HUES64 (cell line): ENCODE results near the gene UBR4.
A peak's percentile ranks its signal among the peaks of the same experiment; 100 is the strongest.

Experiments
- H3K27ac ChIP-seq: 2 replicates; pipeline ENCODE4 v1.7.0; 2013; ENCODE audit warnings: low read depth, low read length, inconsistent platforms
- H3K27me3 ChIP-seq: 2 replicates; pipeline ENCODE4 v1.6.1; 2013; ENCODE audit warnings: mild to moderate bottlenecking, low read length; ENCODE audit not compliant: insufficient read depth
- H3K36me3 ChIP-seq: 2 replicates; pipeline ENCODE4 v1.6.1; 2013; ENCODE audit warnings: mild to moderate bottlenecking, low read length; ENCODE audit not compliant: insufficient read depth
- H3K4me1 ChIP-seq: 2 replicates; pipeline ENCODE4 v1.6.1; 2013; ENCODE audit warnings: mild to moderate bottlenecking, low read length, moderate library complexity; ENCODE audit not compliant: insufficient read depth
- H3K4me3 ChIP-seq: 2 replicates; pipeline ENCODE4 v1.5.1; 2013; ENCODE audit warnings: mild to moderate bottlenecking, low read length, moderate library complexity
- H3K9ac ChIP-seq: 2 replicates; pipeline ENCODE4 v1.6.1; 2013; ENCODE audit warnings: mild to moderate bottlenecking, low read depth, low read length
- H3K9me3 ChIP-seq: 2 replicates; pipeline ENCODE4 v1.6.1; 2013; ENCODE audit warnings: low read depth, low read length; ENCODE audit not compliant: insufficient read depth
- WGBS: fragments of 150-250, 120-280 bp; methylation state at CpG from one replicate; pipeline ENCODE4 v1.1.7; 2013; ENCODE audit warnings: missing lambda C conversion rate; 5-methylcytosine and 5-hydroxymethylcytosine counted together

Gene UBR4

GRCh38 chr1:19138958-19139581 is 71.0 kb downstream of the UBR4 start:
- peak overlapping the region; percentile 64; the same call in 1 of the 2 replicates for H3K27ac ChIP-seq
- H3K36me3 ChIP-seq, result peaks cover 99% of the 10 kb centered on the region
- 63% methylated on average over 13 of the region's 13 CpGs for WGBS

GRCh38 chr1:19138331-19138730 is 71.7 kb downstream of the UBR4 start:
- H3K27ac ChIP-seq, result no peak overlapping the region
- WGBS, result no CpG with 5 or more reads among the region's 1 CpG
- peaks cover 21% of the 10 kb centered on the region; the same call in 1 of the 2 replicates for H3K9me3 ChIP-seq
- no peak overlapping the region for H3K9ac ChIP-seq
- H3K27me3 ChIP-seq, result no peaks in the 10 kb centered on the region
- H3K4me1 ChIP-seq, result no peaks in the 10 kb centered on the region
- H3K4me3 ChIP-seq, result no peak overlapping the region
- H3K36me3 ChIP-seq, result peaks cover 99% of the 10 kb centered on the region

More at GRCh38 chr1:19138958-19139581, 71.0 kb downstream of the UBR4 start:
- no peak overlapping the region for H3K9ac ChIP-seq
- H3K4me3 ChIP-seq, result no peak overlapping the region
- H3K27me3 ChIP-seq, result no peaks in the 10 kb centered on the region
- H3K4me1 ChIP-seq, result no peaks in the 10 kb centered on the region
- H3K9me3 ChIP-seq, result peaks cover 14% of the 10 kb centered on the region; the same call in 1 of the 2 replicates

DNA sequence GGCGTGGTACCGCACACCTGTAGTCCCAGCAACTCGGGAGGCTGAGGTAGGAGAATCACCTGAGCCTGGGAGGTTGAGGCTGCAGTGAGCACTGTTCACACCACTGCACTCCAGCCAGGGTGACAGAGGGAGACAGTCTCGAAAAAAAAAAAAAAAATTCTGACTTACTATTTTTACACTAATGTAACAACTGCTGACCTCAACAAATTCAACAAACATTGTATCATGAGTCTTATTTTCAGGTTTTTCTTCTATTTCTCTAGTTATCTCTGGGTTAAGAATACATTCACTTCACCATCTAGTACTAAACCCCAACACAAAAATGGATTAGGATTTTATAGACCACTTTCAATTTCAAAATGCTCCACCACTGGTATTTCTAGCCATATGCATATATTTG is 72.9 kb downstream of the UBR4 start:
- Histone ChIP-seq H3K4me3 (no peak overlapping the region), H3K36me3 (peaks cover 100% of the 10 kb centered on the region), H3K27me3 (no peaks in the 10 kb centered on the region), H3K9ac (no peak overlapping the region), H3K9me3 (peaks cover 23% of the 10 kb centered on the region; the same call in 1 of the 2 replicates), H3K4me1 (no peaks in the 10 kb centered on the region), H3K27ac (no peak overlapping the region)
- WGBS, result 94% methylated on average over 4 of the region's 4 CpGs

GRCh38 chr1:19133360-19133759 is 76.7 kb downstream of the UBR4 start:
- H3K9ac ChIP-seq, result no peak overlapping the region
- H3K4me3 ChIP-seq, result no peak overlapping the region
- H3K36me3 ChIP-seq, result peaks cover 100% of the 10 kb centered on the region
- WGBS, result no CpG with 5 or more reads among the region's 2 CpGs
- peaks cover 23% of the 10 kb centered on the region; the same call in 1 of the 2 replicates for H3K9me3 ChIP-seq
- no peak overlapping the region for H3K27ac ChIP-seq
- H3K4me1 ChIP-seq, result no peaks in the 10 kb centered on the region
- no peaks in the 10 kb centered on the region for H3K27me3 ChIP-seq

DNA sequence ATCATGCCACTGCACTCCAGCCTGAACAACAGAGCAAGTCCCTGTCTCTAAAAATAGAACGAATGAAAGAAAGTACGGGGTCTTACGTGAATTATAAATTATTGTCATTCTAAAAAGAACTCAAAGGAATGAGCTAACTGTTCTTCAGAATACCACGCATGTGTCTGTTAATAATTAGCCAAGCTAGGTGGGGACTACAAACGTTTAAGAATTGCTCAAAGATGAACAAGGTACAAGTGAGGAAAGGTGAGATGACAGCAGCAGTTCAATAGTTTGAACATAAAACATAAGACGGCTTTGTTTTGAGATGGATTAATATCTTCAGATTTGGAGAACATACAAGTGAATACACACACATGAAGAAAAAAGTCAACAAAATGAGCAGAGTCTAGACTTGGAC is 79.6 kb downstream of the UBR4 start:
- no peaks in the 10 kb centered on the region for H3K4me1 ChIP-seq
- H3K4me3 ChIP-seq, result no peak overlapping the region
- no peaks in the 10 kb centered on the region for H3K27me3 ChIP-seq
- peaks cover 20% of the 10 kb centered on the region; the same call in 1 of the 2 replicates for H3K9me3 ChIP-seq
- peaks cover 100% of the 10 kb centered on the region for H3K36me3 ChIP-seq
- no peak overlapping the region for H3K27ac ChIP-seq
- 96% methylated on average over 6 of the region's 6 CpGs for WGBS
- no peak overlapping the region for H3K9ac ChIP-seq

DNA sequence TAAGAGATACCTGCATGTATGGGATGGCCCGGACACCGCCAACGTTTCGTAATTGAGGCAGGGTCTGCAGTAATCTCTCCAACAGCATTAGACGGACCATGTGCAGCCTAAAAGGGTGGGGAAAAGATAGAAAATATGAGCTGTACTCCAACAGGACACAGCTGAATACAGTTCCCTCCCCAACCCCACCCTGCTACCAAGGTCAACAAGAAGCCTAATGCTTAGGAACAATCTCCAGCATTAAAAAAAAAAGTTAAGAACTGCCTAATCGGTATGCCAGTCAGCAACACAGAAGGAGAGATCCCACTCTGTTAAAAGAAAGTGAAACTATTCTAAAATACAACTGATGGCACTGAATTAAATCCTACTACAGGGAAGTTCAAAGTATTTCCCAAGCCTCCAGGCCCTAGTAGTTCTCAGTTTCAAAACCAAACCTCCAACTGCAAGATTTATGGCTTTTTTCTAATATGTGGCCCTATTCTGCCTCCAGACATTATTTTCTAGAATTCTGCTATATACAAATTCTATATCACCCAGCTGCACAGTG is 81.0 kb downstream of the UBR4 start:
- 94% methylated on average over 6 of the region's 6 CpGs for WGBS
- Histone ChIP-seq H3K4me3 (no peak overlapping the region), H3K9me3 (peaks cover 8% of the 10 kb centered on the region; the same call in 1 of the 2 replicates), H3K27ac (no peak overlapping the region), H3K9ac (no peak overlapping the region), H3K27me3 (no peaks in the 10 kb centered on the region), H3K36me3 (peaks cover 100% of the 10 kb centered on the region), H3K4me1 (no peaks in the 10 kb centered on the region)

DNA sequence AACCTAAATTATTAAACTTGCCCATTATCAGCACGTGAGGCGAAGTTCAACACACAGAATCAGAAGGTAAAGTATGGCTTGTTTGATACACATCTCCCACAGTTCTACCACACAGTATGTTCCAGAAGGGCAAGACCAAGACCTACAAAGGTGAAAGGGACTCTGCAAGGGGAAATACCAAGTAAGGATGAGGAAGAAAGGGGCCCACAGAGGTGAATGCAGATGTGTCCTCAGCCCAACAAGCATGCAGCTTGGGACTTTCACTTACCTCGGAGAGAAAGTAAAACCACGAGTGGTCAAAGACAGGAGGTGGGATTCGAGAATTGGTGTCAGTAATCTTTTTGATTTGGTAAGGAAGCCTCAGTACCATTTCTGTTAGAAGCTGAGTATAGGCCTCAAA is 85.8 kb downstream of the UBR4 start:
- no peaks in the 10 kb centered on the region for H3K9me3 ChIP-seq
- H3K4me3 ChIP-seq, result no peak overlapping the region
- H3K9ac ChIP-seq, result no peak overlapping the region
- 96% methylated on average over 5 of the region's 5 CpGs for WGBS
- H3K36me3 ChIP-seq, result peaks cover 100% of the 10 kb centered on the region
- H3K27ac ChIP-seq, result no peak overlapping the region
- no peaks in the 10 kb centered on the region for H3K27me3 ChIP-seq
- no peaks in the 10 kb centered on the region for H3K4me1 ChIP-seq

DNA sequence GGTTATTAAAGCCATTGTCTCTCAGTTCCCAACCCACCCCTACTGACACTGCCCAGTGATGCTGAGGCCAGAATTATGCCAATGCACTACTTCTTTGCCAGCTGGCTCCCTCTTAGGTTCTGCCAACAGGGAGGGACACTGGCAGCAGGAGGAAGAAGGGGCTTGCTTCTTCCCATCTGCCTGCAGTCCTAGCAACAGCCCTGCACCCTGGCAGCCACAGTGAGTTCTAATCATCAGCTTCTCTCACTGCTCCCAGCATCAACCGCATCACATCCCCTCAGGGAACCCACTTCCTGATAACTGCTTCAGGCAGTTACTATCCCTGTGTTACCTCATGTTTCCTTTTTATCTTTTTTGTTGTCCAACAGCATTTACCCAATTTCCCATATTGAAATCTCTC is 86.2 kb downstream of the UBR4 start:
- 96% methylated on average over 1 of the region's 1 CpG for WGBS
- Histone ChIP-seq H3K36me3 (peaks cover 100% of the 10 kb centered on the region), H3K4me3 (no peak overlapping the region), H3K27ac (no peak overlapping the region), H3K9me3 (no peaks in the 10 kb centered on the region), H3K9ac (no peak overlapping the region), H3K4me1 (no peaks in the 10 kb centered on the region), H3K27me3 (no peaks in the 10 kb centered on the region)

- WGBS, result 97% methylated on average over 10 of the region's 10 CpGs
- Histone ChIP-seq H3K4me3 (no peak overlapping the region), H3K9ac (no peak overlapping the region), H3K9me3 (no peaks in the 10 kb centered on the region), H3K36me3 (peaks cover 100% of the 10 kb centered on the region), H3K27ac (no peak overlapping the region), H3K4me1 (no peaks in the 10 kb centered on the region), H3K27me3 (no peaks in the 10 kb centered on the region)
Measured at GRCh38 chr1:19122668-19123067, 87.4 kb downstream of the UBR4 start.

DNA sequence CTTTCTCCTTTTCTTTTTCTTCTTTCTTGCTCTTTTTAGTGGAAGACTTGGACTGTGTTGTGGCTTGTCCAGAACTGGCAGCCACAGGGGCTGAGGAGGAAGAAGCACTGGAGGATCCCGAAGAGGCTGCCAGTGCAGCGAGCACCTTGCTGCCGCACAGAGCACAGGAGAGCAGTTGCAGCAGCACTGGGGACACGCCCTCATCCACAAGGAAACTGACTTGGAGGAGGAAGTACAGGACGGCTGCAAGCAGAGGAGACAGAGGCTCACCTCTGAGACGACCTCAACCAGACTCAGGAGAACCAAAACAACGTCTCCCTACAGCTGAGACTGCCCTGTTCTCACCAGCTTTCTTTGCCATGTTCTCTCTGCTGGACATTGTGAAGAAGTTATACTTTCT is 88.9 kb downstream of the UBR4 start:
- Histone ChIP-seq H3K36me3 (peaks cover 100% of the 10 kb centered on the region), H3K27ac (no peak overlapping the region)
- 93% methylated on average over 7 of the region's 7 CpGs for WGBS

DNA sequence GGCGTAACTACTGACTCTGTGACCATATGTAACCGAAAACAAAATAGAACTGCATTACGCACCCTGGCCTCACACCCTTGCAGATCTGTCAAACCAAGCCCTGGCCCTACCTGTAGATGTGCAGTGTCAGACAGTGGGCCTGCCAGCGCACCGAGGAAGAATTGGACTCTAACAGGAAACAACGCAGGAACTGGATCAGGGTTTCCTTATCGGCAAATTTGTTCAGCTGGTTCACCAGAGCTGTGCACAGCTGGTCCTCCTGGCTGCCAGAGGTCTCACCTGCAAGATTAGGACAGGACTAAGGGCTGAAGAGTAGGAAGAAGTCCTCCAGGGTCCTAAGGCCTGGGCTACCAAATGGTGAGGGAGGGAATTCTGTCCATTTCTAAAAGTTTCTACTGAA is 90.0 kb downstream of the UBR4 start:
- no peak overlapping the region for H3K27ac ChIP-seq
- peaks cover 100% of the 10 kb centered on the region for H3K36me3 ChIP-seq
- WGBS, result 96% methylated on average over 7 of the region's 7 CpGs

More for the DNA sequence above, 88.9 kb downstream of the UBR4 start:
- H3K9me3 ChIP-seq, result no peaks in the 10 kb centered on the region
- H3K9ac ChIP-seq, result no peak overlapping the region
- H3K4me1 ChIP-seq, result no peaks in the 10 kb centered on the region
- no peak overlapping the region for H3K4me3 ChIP-seq
- H3K27me3 ChIP-seq, result no peaks in the 10 kb centered on the region

More for the DNA sequence above, 90.0 kb downstream of the UBR4 start:
- no peak overlapping the region for H3K9ac ChIP-seq
- no peak overlapping the region for H3K4me3 ChIP-seq
- H3K9me3 ChIP-seq, result no peaks in the 10 kb centered on the region
- H3K4me1 ChIP-seq, result no peaks in the 10 kb centered on the region
- H3K27me3 ChIP-seq, result no peaks in the 10 kb centered on the region
